ENCODE data around the gene PLXNB3.

Gene PLXNB3

DNA sequence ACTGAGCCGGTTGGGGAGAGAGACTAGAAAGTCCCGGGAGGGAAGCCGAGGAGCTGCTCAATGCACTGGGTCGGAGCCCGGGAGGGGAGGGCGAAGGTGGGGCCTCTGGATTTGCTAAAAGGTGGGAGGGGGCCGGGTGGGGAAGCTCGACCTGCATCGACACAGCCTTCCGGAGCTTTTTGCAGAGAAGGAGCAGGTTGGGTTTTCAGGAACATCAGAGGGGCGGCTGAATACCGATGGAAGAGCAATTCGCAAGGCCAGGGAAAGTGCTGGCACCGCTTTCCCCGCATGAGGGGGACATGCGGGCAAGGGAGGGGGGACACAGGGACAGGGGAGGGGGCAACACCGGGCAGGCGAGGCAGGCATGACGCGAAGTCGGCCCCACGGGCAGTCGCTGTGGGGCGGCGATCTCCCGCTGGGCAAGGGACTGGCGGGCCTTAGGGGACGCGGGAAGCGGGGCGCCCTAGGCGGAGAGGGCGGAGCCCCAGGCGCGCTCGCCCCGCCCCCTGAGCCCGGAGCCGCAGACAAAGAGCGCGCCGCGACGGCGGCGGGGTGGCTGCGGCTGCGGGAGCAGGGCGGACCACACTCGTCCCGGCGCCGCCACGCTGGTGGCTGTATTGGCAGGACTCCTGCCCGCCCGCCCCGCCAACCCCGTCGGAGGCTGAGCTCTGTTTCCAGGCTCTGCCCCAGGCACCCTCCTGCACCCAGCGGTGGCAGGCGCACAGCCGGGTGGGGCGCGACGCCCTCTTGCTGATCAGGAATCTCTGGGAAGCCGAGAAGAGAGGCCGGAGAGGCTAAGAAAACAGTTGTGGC, 54.7 kb downstream of the PLXNB3 start (continued):
- TF ChIP-seq ZSCAN16 (tag by site-specific recombination; IDR thresholded peaks at IDR 0.05) (no peak), ZBTB7A (tag by site-specific recombination; IDR thresholded peaks at IDR 0.05; ENCODE audit: low read depth) (no peak), ZBTB8A (tag by site-specific recombination; IDR thresholded peaks at IDR 0.05) (peak; percentile 81), SP3 (tag by site-specific recombination; IDR thresholded peaks at IDR 0.05) (peak; percentile 45; the same call in 1 of the 2 replicates), ZNF560 (tag by site-specific recombination; IDR thresholded peaks at IDR 0.05; ENCODE audit: borderline replicate concordance) (no peak), ZNF530 (tag by site-specific recombination; IDR thresholded peaks at IDR 0.05; ENCODE audit: low read depth) (no peak), ZNF521 (tag by site-specific recombination; IDR thresholded peaks at IDR 0.05) (no peak), ZNF510 (tag by site-specific recombination; IDR thresholded peaks at IDR 0.05; ENCODE audit: insufficient replicate concordance) (no peak), ZNF157 (tag by site-specific recombination; IDR thresholded peaks at IDR 0.05) (no peak), ZSCAN5A (tag by site-specific recombination; IDR thresholded peaks at IDR 0.05) (0 out of 2 replicates have a peak, but pooled peaks have one; percentile 10), ZNF677 (tag by site-specific recombination; IDR thresholded peaks at IDR 0.05) (no peak), ZNF366 (tag by site-specific recombination; conservative IDR thresholded peaks at IDR 0.05) (no peak), ZNF555 (tag by site-specific recombination; conservative IDR thresholded peaks at IDR 0.05) (no peak), ZNF747 (tag by site-specific recombination; IDR thresholded peaks at IDR 0.05) (no peak), ZNF248 (tag by site-specific recombination; IDR thresholded peaks at IDR 0.05) (no peak), ZNF274 (IDR thresholded peaks at IDR 0.05; ENCODE audit: low read length) (no peak), ZNF274 (tag by site-specific recombination; IDR thresholded peaks at IDR 0.05; ENCODE audit: borderline replicate concordance) (no peak), ZFP3 (tag by site-specific recombination; IDR thresholded peaks at IDR 0.05; ENCODE audit: low read depth) (no peak), EGR2 (tag by site-specific recombination; IDR thresholded peaks at IDR 0.05; ENCODE audit: low read depth) (no peak), ZNF24 (tag by site-specific recombination; IDR thresholded peaks at IDR 0.05) (no peak), SP2 (tag by site-specific recombination; IDR thresholded peaks at IDR 0.05) (peak; percentile 32; the same call in 1 of the 2 replicates), ZNF658 (tag by site-specific recombination; IDR thresholded peaks at IDR 0.05) (no peak), SALL2 (tag by site-specific recombination; IDR thresholded peaks at IDR 0.05; ENCODE audit: borderline replicate concordance) (no peak), PRDM1 (tag by site-specific recombination; IDR thresholded peaks at IDR 0.05) (peak; percentile 86)
- TF ChIP-seq, protein P1, sequence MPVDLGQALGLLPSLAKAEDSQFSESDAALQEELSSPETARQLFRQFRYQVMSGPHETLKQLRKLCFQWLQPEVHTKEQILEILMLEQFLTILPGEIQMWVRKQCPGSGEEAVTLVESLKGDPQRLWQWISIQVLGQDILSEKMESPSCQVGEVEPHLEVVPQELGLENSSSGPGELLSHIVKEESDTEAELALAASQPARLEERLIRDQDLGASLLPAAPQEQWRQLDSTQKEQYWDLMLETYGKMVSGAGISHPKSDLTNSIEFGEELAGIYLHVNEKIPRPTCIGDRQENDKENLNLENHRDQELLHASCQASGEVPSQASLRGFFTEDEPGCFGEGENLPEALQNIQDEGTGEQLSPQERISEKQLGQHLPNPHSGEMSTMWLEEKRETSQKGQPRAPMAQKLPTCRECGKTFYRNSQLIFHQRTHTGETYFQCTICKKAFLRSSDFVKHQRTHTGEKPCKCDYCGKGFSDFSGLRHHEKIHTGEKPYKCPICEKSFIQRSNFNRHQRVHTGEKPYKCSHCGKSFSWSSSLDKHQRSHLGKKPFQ (tag by site-specific recombination; IDR thresholded peaks at IDR 0.05) = no peak
- TF ChIP-seq, protein P2, sequence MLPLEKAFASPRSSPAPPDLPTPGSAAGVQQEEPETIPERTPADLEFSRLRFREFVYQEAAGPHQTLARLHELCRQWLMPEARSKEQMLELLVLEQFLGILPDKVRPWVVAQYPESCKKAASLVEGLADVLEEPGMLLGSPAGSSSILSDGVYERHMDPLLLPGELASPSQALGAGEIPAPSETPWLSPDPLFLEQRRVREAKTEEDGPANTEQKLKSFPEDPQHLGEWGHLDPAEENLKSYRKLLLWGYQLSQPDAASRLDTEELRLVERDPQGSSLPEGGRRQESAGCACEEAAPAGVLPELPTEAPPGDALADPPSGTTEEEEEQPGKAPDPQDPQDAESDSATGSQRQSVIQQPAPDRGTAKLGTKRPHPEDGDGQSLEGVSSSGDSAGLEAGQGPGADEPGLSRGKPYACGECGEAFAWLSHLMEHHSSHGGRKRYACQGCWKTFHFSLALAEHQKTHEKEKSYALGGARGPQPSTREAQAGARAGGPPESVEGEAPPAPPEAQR (tag by site-specific recombination; IDR thresholded peaks at IDR 0.05) = no peak
- TF ChIP-seq, protein P3, sequence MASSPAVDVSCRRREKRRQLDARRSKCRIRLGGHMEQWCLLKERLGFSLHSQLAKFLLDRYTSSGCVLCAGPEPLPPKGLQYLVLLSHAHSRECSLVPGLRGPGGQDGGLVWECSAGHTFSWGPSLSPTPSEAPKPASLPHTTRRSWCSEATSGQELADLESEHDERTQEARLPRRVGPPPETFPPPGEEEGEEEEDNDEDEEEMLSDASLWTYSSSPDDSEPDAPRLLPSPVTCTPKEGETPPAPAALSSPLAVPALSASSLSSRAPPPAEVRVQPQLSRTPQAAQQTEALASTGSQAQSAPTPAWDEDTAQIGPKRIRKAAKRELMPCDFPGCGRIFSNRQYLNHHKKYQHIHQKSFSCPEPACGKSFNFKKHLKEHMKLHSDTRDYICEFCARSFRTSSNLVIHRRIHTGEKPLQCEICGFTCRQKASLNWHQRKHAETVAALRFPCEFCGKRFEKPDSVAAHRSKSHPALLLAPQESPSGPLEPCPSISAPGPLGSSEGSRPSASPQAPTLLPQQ (tag by site-specific recombination; IDR thresholded peaks at IDR 0.05) = 0 out of 2 replicates have a peak, but pooled peaks have one; percentile 62
- TF ChIP-seq, protein P4, sequence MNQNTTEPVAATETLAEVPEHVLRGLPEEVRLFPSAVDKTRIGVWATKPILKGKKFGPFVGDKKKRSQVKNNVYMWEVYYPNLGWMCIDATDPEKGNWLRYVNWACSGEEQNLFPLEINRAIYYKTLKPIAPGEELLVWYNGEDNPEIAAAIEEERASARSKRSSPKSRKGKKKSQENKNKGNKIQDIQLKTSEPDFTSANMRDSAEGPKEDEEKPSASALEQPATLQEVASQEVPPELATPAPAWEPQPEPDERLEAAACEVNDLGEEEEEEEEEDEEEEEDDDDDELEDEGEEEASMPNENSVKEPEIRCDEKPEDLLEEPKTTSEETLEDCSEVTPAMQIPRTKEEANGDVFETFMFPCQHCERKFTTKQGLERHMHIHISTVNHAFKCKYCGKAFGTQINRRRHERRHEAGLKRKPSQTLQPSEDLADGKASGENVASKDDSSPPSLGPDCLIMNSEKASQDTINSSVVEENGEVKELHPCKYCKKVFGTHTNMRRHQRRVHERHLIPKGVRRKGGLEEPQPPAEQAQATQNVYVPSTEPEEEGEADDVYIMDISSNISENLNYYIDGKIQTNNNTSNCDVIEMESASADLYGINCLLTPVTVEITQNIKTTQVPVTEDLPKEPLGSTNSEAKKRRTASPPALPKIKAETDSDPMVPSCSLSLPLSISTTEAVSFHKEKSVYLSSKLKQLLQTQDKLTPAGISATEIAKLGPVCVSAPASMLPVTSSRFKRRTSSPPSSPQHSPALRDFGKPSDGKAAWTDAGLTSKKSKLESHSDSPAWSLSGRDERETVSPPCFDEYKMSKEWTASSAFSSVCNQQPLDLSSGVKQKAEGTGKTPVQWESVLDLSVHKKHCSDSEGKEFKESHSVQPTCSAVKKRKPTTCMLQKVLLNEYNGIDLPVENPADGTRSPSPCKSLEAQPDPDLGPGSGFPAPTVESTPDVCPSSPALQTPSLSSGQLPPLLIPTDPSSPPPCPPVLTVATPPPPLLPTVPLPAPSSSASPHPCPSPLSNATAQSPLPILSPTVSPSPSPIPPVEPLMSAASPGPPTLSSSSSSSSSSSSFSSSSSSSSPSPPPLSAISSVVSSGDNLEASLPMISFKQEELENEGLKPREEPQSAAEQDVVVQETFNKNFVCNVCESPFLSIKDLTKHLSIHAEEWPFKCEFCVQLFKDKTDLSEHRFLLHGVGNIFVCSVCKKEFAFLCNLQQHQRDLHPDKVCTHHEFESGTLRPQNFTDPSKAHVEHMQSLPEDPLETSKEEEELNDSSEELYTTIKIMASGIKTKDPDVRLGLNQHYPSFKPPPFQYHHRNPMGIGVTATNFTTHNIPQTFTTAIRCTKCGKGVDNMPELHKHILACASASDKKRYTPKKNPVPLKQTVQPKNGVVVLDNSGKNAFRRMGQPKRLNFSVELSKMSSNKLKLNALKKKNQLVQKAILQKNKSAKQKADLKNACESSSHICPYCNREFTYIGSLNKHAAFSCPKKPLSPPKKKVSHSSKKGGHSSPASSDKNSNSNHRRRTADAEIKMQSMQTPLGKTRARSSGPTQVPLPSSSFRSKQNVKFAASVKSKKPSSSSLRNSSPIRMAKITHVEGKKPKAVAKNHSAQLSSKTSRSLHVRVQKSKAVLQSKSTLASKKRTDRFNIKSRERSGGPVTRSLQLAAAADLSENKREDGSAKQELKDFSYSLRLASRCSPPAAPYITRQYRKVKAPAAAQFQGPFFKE (tag by site-specific recombination; IDR thresholded peaks at IDR 0.05; ENCODE audit: borderline replicate concordance) = no peak
